GM18870 (cell line): Measurements from ENCODE around the gene CUBN.

Experiments used
- ATAC-seq: cut with Tn5 transposase; IDR thresholded peaks from one replicate; pipeline ENCODE4 v1.9.1; 2021; ENCODE audit warnings: moderate library complexity; ENCODE audit not compliant: unreplicated experiment

The CUBN gene

GRCh38 chr10:17075533-17076359, 53.9 kb downstream of the CUBN start:
- no peak for ATAC-seq

- ATAC-seq: no peak
Measured at GRCh38 chr10:17074541-17074847, 55.1 kb downstream of the CUBN start.

DNA sequence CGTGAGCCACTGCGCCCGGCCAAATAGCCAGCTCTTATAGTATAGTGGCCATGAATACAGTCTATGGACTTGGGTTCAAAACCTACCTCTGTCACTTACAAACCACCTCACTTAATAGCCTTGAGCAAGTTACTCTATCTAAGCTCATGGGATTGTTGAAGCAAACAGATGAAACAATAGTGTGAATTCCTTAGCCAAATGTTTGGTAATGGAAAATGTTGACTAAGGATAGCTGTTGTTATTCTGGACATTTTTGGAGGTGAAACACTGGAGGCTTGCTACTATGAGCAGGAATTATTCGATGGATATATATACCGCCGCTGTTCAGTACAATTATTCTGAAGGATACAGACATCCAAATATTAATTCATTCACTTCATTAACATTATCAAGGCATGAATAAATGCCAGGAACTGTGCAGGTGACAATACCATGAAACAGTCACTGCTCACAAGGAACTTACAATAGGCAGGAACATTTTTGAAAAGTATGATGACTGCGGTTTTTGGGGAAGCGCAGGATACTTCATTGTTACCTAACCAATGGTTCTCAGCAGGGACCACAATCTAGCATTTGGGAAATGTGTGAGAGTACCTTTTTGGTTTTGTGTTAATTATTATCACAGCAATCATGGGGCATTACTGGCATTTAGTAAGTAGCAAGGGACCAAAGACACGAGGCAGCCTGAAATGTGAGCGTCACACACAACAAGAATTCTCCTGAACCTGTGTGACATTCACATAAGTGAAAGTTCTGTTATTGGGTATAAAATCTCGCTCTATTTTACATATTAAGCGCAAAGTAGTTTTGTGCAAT, 55.7 kb downstream of the CUBN start:
- no peak for ATAC-seq

- ATAC-seq: no peak
Measured at GRCh38 chr10:17068953-17069352, 60.7 kb downstream of the CUBN start.

- ATAC-seq: no peak
Measured at GRCh38 chr10:17067376-17068264, 62.0 kb downstream of the CUBN start.

DNA sequence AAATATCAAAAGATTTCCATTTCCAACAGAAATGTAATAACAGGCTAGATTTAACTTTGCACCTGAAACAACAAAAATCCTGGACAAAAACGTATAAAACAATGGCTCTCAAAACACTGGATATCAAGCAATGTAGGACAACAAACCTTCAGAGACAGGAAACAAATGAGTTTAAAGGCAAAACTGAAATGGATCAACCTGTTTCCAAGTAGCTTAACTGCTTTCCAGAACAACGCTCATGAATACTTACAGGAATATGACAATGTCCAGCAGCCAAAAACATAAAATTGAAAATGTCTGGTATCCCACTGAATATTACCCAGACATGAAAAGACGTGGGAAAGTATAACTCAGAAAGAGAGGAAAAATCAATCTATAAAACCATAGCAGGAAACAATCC, 62.8 kb downstream of the CUBN start:
- no peak for ATAC-seq

DNA sequence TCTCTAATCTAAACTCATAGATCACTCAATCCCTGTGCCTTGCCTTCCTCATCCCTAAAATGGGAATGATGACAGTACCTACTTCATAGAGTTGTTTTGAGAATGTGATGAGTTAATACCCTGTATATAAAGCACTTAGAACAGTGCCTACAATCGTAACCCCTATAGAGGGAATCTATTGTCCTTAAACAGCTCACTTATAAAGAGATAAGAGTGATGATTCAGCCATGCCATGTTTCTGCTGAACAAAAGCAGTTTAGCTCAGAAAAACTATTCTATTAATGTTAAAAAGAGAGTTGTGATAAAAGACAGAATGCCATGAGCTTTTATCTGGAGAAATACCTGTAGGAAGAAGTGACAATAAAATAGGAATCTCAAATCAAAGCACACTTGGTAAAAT, 63.6 kb downstream of the CUBN start:
- ATAC-seq: no peak

- no peak for ATAC-seq
Measured at GRCh38 chr10:17065273-17065672, 64.3 kb downstream of the CUBN start.

GRCh38 chr10:17064435-17064834, 65.2 kb downstream of the CUBN start:
- ATAC-seq: no peak

DNA sequence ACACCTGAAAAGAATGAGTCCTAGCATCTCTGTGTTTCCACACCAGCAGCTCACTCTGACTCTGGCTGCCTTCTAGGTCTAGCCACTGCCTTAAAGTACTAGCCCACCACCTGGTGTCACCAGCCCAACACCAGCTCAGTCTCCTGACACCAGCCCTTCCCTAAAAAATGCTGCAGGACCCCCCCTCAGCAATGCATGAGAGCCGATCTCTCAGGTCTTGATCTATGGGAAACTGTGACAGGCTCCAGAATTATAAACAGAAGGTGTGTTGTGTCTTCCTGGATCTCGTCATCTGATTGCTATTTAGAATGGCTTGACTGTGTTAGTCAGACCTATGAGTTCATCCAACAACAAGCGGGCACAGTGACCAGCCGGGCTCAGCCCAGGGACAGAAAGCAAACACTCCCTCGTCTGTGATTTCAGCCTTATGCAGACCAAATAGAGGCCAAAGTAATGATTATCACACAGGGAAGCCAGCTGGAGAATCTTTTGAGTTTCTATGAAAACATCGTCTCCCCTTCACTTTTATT, 66.6 kb downstream of the CUBN start:
- ATAC-seq: no peak

- ATAC-seq: no peak
Measured at GRCh38 chr10:17062493-17062892, 67.1 kb downstream of the CUBN start.

DNA sequence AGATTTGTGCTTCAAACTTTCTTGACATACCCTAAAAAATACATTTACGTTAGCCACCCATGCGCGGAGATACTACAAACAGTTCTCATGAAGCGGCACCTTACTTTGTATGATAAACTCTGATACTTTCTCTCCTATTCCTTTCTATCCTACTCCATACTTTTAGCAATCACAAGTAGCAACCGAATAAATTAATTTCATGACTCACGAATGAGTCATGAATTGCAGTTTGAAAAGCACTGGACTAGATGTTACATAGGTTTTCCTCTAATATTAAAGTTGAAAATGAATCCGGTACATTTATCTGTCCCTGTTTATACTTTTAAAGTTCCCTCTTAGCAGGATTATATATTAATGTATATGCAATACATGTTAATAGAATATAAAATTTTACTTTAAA, 67.6 kb downstream of the CUBN start:
- no peak for ATAC-seq

- ATAC-seq: no peak
Measured at GRCh38 chr10:17061418-17061817, 68.2 kb downstream of the CUBN start.

- ATAC-seq: no peak
Measured at GRCh38 chr10:17060289-17060688, 69.3 kb downstream of the CUBN start.

DNA sequence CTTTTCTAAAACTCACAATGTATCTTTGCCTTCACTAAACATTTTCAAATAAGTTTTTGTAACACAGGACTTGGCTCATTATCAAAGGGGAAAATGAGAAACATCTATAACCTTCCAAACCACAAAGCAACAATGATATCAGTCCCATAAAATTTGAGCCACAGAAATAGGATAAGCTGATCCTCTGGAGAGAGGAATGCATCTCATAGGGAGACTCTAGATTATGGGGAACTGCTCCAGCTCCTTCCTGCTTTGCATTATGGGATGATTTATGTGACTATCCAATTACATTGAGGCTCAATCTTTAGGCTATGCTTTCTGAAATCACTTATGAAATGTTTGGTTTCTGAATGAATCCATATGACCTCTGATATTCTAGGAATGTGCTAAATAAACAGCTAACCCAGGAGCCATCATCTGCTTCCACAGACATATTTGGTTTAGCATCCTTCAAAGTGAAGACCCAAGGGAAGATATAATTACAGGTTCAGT, 70.4 kb downstream of the CUBN start:
- no peak for ATAC-seq

DNA sequence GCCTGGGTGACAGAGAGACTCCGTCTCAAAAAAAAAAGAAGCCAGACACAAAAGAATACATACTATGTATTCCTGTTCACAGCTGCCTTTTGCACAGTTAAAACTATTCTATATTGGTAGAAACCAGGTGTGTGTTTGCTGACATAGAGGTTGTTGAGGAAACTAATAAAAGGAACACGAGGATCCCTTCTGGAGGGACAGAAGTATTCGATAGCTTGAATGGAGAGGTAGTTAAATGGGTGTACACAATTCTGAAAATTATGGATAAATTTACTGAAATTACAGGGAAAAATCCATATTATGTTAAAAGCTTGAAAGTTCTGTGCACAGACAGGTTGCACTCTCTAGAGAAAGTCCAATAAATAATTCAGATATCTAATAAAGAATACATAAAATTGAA, 71.5 kb downstream of the CUBN start:
- no peak for ATAC-seq

- ATAC-seq: no peak
Measured at GRCh38 chr10:17056781-17057428, 72.7 kb downstream of the CUBN start.

DNA sequence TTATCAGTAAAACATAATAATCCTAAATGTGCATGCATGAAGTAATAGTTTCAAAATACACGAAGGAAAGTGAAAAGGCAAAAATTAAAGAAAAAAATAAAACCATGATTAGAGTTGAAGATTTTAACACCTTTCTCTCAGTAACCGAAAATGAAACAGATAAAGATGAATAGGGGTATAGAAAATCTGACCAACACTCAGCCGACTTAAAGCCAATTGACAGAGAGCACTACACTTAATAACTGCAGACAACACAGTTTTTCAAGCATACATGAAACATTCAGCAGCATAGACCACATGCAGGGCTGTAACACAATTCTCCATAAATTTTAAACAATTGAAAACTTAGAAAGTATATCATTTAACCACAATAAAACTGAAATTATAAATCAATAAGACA, 76.1 kb downstream of the CUBN start:
- ATAC-seq: no peak

GRCh38 chr10:17053061-17053460, 76.5 kb downstream of the CUBN start:
- ATAC-seq: no peak

DNA sequence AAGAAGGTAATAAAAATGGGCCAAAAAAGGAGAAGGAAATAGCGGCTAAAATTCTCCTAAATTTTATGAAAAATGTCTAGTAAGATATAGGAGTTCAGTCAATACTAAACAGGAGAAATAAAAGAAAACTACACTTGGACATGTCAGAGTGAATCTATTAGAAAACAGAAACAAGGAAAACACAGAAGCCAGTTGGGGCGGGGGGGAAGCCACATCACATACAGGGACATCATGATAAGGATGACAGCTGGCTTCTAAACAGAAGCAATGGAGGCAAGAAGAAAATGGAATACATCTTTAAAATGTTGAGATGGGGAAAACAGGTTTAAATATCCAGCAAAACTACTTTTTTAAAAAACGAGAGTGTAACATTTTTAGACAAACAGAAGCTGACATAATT, 77.8 kb downstream of the CUBN start:
- no peak for ATAC-seq

- ATAC-seq: no peak
Measured at GRCh38 chr10:17049195-17049594, 80.4 kb downstream of the CUBN start.
